HG02642 (cell line): ENCODE measurements around the gene TSPAN15.

Experiments used
- ATAC-seq: cut with Tn5 transposase; IDR thresholded peaks from one replicate; pipeline ENCODE4 v1.9.1; 2021; ENCODE audit warnings: mild to moderate bottlenecking; ENCODE audit not compliant: unreplicated experiment, poor library complexity

TSPAN15 gene

DNA sequence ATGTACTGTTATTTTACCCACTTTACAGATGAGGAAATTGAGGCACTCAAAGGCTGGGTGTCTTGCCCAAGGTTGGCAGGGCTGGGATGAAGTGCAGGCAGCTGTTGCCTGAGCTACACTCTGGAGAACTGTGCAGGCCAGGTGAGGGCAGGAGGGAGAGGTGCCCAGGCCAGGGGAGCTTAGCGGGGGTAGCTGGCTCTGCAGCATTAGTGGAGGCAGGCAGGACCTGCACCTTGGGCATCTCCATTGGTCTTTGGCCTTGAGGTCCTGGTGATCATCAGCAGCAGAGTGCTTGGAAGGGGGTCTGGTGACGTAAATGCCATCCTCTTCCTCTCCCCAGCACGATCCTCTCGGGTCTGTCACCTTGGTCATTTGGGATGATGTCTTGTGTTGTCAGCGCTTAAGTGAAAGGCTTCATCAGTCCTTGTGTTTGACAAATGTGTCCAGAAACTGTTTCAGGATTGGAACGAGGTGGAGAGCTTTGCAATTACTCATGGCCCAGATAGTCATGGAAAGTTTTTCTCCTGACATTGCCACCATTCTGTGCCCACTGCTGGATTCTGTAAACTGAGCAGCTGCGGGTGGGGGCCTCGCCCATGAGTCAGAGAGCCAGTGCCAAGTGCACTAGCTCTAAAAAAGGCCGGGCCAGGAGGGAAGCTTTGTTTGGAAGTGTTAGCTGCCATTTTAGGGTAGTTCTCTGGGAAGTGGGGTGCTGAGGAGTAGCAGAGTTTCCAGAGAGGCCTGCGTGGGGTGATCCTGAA, 47.6 kb downstream of the TSPAN15 start:
- ATAC-seq = no peak

DNA sequence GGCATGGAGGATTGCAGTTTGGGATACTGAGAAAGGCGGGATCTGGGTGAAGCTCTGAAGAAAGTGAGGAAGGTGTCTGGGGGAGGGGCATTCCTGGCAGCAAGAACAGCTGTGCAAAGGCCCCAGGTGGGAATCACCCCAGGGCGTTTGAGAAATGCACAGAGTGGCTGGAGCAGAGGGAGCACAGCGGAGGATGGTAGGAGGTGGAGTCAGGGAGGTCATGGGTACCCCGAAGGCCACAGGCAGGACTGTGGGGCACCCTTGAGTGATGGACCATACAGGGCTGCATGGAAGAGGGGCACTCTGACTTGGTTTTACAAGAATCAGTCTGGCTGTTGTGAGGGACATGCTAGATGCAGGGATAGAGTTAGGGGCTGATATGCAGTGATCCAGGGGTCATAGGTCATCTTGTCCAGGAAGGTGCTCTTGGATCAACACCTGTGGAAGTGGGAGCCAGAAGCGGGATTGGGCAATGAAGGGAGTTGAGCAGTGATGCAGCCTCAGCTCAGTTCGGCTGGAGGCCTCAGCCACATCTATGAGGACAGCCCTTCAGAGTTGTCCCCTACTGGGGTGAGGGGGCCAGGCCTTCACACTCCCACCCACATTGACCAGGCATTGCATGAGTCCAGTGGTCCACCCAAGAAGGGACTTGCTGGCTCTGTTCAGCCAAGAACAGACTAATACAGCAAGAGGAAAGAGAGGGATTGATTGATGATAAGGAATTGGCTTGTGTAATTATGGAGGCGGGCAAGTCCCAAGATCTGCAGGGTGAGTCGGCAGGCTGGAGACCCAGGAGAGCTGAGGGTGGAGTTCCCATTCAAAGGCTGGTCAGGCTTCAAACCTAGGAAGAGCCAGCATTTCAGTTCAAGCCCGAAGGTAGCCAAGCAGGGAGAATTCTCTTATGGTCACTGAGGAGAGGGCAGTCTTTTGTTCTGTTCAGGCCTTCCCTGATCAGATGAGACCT, 48.7 kb downstream of the TSPAN15 start:
- ATAC-seq = no peak

DNA sequence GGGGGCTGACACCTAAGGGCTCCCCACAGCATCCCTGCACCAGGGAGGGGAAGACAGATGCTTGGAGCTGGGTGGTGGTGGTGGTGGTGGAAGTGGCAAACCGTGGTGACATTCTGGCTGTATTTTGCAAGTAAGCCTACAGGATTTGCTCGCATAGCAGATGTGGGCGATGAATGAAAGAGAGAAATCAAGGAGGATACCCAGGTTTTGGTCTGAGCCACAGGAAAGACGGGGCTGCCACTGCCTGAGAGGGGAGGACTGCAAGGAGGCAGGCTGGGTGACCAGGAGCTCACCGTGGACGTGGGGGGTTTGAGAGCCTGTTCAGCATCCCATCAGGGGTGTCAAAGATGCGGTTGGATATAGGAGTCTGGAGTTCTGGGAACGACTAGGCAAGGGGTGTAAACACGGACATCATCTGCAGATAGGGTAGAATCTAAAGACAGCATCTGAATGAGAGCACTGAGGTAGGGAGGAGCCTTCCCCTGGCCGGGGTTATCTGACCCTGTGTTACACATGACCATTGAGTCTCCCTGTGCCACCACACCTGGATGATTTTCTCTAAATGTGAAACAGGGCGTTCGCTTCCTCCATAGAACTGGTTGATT, 49.7 kb downstream of the TSPAN15 start:
- no peak for ATAC-seq

DNA sequence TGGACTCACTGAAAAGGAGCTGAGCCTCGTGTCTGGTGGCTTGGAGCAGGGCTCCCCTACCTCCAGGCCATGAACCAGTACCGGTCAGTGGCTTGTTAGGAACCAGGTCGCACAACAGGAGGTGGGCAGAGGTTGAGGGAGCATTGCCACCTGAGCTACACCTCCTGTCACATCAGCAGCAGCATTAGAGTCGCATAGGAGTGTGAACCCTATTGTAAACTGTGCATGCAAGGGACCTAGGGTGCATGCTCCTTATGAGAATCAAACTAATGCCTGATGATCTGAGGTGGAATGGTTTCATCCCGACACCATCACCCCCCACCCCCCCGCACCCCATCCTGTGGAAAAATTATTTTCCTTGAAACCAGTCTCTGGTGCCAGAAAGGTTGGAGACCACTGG, 50.4 kb downstream of the TSPAN15 start:
- ATAC-seq = no peak

DNA sequence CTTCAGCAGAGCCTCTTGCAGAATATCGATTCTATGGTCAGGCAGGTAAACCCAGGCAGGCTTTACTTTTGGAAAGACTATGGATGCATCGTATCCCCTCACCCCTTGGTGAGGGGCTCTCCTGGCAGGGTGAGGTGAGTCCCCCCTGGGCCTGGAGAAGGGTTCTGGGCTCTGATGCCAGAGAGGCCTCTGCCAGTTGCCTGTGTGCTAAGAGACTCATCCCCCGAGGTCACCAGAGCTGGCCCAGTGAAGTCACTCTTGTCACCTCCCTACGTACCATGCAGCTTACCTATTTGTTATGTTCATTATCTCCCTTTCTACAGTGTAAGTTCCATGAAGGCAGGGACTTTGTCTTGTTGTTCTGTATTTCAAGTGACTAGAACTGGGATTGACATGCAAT, 51.3 kb downstream of the TSPAN15 start:
- no peak for ATAC-seq

DNA sequence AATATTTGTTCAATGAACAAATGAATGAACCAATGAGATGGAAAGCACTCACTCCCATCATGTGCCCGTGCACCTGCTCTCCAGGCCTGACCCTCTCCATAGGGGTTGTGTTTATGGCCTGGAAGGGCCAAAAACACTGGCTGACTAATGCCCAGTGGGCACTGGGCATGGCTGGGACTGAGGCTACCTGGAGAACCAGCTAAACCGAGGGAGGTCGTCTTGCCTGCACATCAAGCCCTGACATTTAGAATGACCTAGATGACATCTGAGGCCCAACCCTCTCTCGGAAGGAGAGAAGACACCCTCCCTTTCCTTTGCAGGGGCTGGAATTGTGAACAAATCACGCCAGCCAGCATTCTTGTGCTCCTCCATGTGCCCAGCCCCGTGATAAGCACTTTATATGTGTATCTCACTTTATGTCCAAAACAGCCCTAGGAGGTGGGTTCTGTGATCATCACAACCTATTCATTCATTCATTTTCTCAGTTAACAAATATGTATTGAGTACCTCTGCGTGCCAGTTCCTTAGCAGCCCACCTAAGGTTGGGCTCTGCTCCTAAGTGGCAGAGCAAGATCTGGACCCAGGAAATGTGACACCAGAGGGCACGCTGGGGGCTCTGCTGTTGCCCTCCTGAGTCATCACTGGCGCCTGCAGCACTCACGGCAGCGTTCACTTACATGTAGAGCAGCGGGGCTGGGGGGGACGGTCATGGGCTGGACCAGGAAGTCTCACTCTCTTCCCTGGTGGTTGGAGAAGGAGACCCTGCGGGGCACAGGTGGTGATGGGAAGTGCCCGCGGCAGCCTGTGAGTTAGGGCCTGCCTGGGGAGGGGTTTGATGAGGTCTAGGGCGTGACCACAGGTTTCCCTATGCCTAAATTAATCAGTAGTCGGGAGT, 52.0 kb downstream of the TSPAN15 start:
- no peak for ATAC-seq

DNA sequence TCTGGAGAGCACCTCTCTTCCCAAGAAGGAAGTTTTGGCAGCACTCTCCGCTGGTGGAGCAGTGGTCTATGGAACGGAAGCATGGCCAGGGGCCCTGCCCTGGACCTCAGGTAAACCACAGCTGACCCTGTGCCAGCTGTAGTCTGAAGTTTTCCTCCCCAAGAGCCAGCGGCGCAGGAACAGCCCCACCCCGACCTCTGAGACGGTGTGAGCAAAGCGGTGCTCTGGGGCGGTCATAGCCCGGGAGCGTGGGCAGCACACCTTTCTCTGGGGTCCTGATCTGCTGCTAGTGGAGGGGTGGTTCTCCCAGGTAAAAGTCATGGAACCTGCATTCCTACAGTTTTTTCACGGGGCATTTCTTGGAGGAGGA, 52.6 kb downstream of the TSPAN15 start:
- no peak for ATAC-seq

DNA sequence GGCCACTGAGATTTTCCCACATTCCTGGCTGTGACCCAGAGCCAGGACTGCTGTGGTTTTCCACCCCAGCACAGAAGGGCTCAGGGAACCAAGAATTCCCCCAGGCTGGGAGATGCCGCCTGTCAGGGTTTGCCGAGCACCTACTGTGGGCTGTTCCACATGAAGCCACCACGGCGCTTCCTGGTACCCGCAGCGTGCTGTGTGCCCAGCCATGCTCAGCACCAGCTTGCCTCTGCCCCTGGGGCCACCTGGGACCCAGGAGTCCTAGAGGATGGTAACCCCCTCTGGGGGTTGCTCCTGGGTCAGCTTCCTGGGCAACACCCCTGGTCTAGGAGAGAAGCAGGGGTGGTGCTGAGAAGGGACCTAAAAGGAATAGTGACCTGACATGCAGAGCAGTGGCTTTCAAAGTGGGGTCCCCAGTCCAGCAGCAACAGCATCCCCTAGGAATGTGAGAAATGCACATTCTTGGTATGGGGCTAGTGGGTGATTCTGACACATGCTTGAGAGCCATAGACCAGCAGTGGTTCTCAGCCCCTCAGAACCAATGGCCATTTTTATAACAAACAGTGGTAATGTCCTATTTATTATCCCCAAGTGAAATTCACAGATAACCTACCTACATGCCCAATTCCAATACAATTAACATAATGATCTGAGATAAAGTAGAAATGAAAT, 53.4 kb downstream of the TSPAN15 start:
- no peak for ATAC-seq

DNA sequence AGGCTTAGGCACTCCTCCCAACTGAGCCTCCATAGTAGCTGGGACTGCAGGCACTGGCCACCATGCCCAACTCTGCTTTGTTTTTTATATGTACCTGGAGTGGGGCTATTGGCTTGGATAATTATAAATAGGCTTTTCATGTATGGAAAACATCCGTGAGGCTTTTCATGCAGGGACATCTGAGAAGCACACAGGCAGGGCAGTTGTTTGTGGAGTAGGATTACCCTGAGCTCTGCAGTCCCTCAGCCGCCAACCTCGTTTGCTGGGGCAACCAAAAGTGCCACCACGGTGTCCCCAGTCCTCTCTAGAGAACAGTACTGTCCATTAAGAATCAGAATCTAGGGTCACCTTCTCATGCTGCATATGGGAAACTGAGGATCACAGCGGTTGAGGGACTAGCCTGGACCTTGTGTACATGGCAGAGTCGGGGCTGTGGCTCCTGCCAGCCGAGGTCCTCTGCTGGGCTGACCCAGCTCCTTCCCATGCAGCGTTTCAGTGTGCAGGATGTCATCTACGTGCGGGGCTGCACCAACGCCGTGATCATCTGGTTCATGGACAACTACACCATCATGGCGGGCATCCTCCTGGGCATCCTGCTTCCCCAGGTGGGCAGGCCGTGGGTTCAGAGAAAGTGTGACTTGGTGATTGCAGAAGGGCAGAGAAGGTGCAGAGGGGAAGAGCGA, 54.5 kb downstream of the TSPAN15 start:
- ATAC-seq = no peak

DNA sequence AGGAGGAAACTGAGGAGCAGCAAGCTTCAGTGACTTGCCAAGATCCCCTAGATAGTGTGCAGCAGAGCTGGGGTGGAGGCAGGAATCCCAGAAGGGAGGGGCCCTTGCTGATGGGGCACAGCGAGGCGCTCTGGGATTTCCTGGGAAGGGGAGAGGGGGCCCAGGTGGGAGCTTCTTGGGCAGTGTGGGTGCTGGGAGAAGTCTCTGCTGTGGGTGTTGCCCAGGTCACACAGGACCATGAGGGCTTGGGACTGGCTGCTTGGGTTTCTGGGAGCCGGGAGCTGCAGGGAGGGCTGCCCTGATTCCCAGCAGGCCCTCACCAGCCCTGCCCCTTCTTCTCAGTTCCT, 55.2 kb downstream of the TSPAN15 start:
- no peak for ATAC-seq

DNA sequence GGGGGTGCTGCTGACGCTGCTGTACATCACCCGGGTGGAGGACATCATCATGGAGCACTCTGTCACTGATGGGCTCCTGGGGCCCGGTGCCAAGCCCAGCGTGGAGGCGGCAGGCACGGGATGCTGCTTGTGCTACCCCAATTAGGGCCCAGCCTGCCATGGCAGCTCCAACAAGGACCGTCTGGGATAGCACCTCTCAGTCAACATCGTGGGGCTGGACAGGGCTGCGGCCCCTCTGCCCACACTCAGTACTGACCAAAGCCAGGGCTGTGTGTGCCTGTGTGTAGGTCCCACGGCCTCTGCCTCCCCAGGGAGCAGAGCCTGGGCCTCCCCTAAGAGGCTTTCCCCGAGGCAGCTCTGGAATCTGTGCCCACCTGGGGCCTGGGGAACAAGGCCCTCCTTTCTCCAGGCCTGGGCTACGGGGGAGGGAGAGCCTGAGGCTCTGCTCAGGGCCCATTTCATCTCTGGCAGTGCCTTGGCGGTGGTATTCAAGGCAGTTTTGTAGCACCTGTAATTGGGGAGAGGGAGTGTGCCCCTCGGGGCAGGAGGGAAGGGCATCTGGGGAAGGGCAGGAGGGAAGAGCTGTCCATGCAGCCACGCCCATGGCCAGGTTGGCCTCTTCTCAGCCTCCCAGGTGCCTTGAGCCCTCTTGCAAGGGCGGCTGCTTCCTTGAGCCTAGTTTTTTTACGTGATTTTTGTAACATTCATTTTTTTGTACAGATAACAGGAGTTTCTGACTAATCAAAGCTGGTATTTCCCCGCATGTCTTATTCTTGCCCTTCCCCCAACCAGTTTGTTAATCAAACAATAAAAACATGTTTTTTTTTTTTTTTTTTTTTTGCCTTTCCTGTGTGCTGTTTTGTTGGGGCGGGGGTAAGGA, 55.8 kb downstream of the TSPAN15 start:
- no peak for ATAC-seq

DNA sequence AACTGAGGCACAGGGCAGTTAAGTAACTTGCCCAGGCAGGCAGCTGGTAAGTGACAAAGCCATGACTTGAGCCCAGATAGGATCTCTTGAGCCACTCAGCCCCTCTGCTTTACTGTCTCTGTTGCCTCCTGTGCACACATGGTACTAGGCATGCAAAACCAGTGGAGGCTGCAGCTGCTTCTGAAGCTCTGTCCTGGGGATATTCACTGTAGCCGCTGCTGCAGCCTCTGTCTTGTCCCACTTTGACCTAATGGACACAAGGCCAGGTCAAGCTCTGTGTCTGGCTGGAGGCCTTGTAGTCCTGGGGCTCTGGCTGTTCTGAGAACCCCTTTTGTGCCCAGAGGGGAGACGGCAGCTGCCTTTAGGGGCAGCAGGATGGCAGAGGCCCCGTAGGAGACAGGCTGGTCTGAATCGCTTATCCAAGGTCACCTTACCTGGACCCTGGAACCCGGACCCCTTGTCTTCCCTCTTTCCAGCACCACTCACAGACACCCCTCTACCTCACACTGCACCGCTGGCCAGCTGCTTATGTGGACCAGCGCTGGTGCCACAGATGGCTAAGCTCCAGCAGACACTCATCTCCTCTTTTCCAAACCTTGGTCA, 57.6 kb downstream of the TSPAN15 start:
- no peak for ATAC-seq

DNA sequence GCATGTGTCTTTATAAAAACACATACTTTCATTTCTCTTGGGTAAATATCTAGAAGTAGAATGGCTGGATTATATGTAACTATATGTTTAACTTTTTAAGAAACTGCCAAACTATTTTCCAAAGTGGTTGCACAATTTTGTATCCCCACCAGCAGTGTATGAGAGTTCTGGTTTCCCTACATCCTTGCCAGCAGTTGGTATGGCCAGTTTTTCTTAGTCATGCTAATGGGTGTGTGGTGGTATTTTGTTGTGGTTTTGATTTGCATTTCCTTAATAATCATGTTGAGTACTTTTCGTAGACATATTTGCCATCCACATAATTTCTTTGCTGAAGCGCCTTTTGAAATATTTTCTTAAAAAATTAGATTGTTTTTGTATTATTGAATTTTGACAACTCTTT, 61.6 kb downstream of the TSPAN15 start:
- no peak for ATAC-seq

DNA sequence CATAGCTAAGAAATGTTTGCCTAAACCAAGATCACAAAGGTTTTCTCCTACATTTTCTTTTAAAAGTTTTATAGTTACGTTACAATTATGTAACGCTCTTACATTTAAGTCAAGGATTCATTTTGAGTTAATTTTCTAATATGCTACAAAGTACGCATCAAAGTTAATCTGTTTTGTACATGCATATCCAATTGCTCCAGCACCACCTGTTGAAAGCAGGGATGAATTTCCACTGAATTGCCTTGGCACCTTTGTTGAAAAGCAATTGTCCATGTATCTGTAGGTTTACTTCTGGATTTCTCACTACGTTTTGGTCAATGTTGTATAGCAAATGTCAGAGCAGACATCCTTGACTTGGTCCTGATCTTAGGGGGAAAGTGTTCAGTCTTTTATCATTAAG, 62.4 kb downstream of the TSPAN15 start:
- ATAC-seq = no peak

DNA sequence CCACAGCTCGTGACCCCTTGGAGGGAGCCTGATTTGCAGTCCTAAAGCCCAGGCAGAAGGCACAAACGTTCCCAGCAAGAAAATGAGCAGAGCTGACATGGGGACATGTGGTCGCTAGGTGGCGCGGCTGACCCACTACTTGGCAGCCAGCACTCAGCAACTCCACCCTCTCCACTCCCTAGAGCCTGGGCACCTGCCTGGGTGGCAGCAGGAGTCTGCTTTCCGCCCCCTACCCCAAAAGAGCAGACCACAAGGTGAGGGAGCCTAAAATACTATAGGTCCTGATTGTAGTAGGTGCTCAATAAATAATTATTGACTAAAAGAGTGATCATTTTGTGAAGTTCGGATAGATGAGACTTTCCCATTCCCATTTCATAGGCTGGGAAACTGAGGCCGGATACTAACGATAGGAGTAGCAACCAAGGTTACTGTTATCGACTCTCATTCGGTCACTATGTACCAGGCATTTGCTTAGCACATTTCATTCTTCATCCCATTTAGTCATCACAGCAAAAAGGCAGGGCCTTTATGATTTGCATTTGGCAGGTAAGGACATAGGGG, 64.5 kb downstream of the TSPAN15 start:
- peak; percentile 77 for ATAC-seq

DNA sequence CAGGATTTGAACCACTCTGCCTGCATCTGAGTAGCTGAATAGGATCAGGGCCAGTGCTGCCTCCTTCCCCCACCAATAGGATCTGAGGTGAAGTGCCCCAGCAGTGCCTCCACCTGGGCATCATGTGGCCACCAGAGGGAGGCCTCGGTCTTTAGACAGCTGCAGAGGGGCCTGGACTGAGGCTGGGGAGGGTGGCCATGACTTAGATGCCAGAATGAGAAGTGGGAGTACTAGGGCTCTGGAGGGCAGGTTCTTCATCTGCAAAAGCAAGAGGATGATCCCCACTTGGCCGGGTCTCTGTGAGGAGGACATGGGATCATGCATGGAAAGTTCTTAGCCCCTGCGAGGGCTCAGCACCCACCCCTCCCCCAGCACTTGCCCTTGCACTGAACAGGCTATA, 65.1 kb downstream of the TSPAN15 start:
- no peak for ATAC-seq

DNA sequence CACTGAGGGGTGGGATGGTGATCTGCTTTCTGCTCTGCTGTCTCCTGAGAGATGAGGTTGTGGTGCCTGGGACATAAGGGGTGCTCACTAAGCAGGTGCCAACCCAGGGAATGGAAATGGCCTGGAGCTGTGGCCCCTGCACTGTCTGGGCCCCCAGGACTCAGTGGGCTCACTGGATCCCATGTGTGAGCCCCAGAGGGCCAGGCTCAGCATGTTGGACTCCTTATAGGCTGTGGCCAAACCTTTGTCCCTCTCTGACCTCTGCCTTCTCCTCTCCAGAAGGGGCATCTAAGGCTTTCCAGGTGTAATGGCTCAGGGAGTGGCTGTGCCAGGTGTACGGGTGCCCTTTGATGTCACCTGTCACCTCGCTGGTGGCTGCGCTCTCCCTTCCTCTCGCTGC, 65.5 kb downstream of the TSPAN15 start:
- ATAC-seq = no peak
